Measurements from ENCODE around the gene HOXB5.

Gene HOXB5

GRCh38 chr17:48605991-48606891 is 12.7 kb upstream of the HOXB5 start:
- Mint-ChIP-seq H3K27me3 (ENCODE audit: low read depth) (peaks cover 84% of the 10 kb centered on the region), H3K4me1 (ENCODE audit: low read depth) (peaks cover 18% of the 10 kb centered on the region), H3K36me3 (ENCODE audit: low read depth) (no peaks in the 10 kb centered on the region), H3K4me3 (no peak overlapping the region), H3K27ac (no peak overlapping the region), H3K9me3 (no peaks in the 10 kb centered on the region)

- Mint-ChIP-seq H3K27me3 (ENCODE audit: low read depth) (peaks cover 86% of the 10 kb centered on the region), H3K36me3 (ENCODE audit: low read depth) (no peaks in the 10 kb centered on the region), H3K9me3 (no peaks in the 10 kb centered on the region), H3K4me1 (ENCODE audit: low read depth) (peaks cover 11% of the 10 kb centered on the region), H3K4me3 (no peak overlapping the region), H3K27ac (no peak overlapping the region)
These were observed 11.9 kb upstream of the HOXB5 start for GRCh38 chr17:48605409-48605919.

GRCh38 chr17:48604770-48605329 is 11.3 kb upstream of the HOXB5 start, which contains the start of gene HOXB6:
Gene HOXB6, minus strand, starts transcription at chr17:48604986. Its CDS starts 6,836 bp downstream, at chr17:48598150.
- H3K27ac Mint-ChIP-seq, result no peak within 1 kb of the TSS
- no peak within 1 kb of the TSS for H3K4me3 Mint-ChIP-seq
- H3K4me1 Mint-ChIP-seq (ENCODE audit: low read depth), result peaks cover 11% of the 10 kb centered on the region
- H3K9me3 Mint-ChIP-seq, result no peaks in the 10 kb centered on the region
- no peaks in the 10 kb centered on the region for H3K36me3 Mint-ChIP-seq (ENCODE audit: low read depth)
- peaks cover 92% of the 10 kb centered on the region for H3K27me3 Mint-ChIP-seq (ENCODE audit: low read depth)

- H3K36me3 Mint-ChIP-seq (ENCODE audit: low read depth), result no peaks in the 10 kb centered on the region
- H3K4me1 Mint-ChIP-seq (ENCODE audit: low read depth), result peaks cover 8% of the 10 kb centered on the region
- no peaks in the 10 kb centered on the region for H3K9me3 Mint-ChIP-seq
- H3K27me3 Mint-ChIP-seq (ENCODE audit: low read depth), result peaks cover 92% of the 10 kb centered on the region
- H3K27ac Mint-ChIP-seq, result no peak overlapping the region
- no peak overlapping the region for H3K4me3 Mint-ChIP-seq
These were observed 10.6 kb upstream of the HOXB5 start for GRCh38 chr17:48603959-48604769.

GRCh38 chr17:48601539-48602425 is 8.2 kb upstream of the HOXB5 start:
- Mint-ChIP-seq H3K4me1 (ENCODE audit: low read depth) (peaks cover 24% of the 10 kb centered on the region), H3K36me3 (ENCODE audit: low read depth) (no peaks in the 10 kb centered on the region), H3K27ac (no peak overlapping the region), H3K4me3 (no peak overlapping the region), H3K27me3 (ENCODE audit: low read depth) (peaks cover 94% of the 10 kb centered on the region), H3K9me3 (no peaks in the 10 kb centered on the region)

GRCh38 chr17:48601207-48601538 is 7.6 kb upstream of the HOXB5 start:
- no peak overlapping the region for H3K27ac Mint-ChIP-seq
- H3K9me3 Mint-ChIP-seq, result no peaks in the 10 kb centered on the region
- peaks cover 95% of the 10 kb centered on the region for H3K27me3 Mint-ChIP-seq (ENCODE audit: low read depth)
- no peak overlapping the region for H3K4me3 Mint-ChIP-seq
- peaks cover 30% of the 10 kb centered on the region for H3K4me1 Mint-ChIP-seq (ENCODE audit: low read depth)
- H3K36me3 Mint-ChIP-seq (ENCODE audit: low read depth), result no peaks in the 10 kb centered on the region

GRCh38 chr17:48600244-48601098 is 6.9 kb upstream of the HOXB5 start:
- H3K9me3 Mint-ChIP-seq, result no peaks in the 10 kb centered on the region
- peaks cover 97% of the 10 kb centered on the region for H3K27me3 Mint-ChIP-seq (ENCODE audit: low read depth)
- H3K4me1 Mint-ChIP-seq (ENCODE audit: low read depth), result peaks cover 31% of the 10 kb centered on the region
- H3K27ac Mint-ChIP-seq, result no peak overlapping the region
- no peak overlapping the region for H3K4me3 Mint-ChIP-seq
- no peaks in the 10 kb centered on the region for H3K36me3 Mint-ChIP-seq (ENCODE audit: low read depth)

- Mint-ChIP-seq H3K9me3 (no peaks in the 10 kb centered on the region), H3K4me3 (no peak overlapping the region), H3K36me3 (ENCODE audit: low read depth) (no peaks in the 10 kb centered on the region), H3K4me1 (ENCODE audit: low read depth) (peaks cover 30% of the 10 kb centered on the region), H3K27ac (no peak overlapping the region), H3K27me3 (ENCODE audit: low read depth) (peaks cover 97% of the 10 kb centered on the region)
These were observed 5.8 kb upstream of the HOXB5 start for GRCh38 chr17:48599354-48599753.

- Mint-ChIP-seq H3K36me3 (ENCODE audit: low read depth) (no peaks in the 10 kb centered on the region), H3K27ac (peak overlapping the region; percentile 26), H3K9me3 (no peaks in the 10 kb centered on the region), H3K4me3 (peak overlapping the region; percentile 39), H3K4me1 (ENCODE audit: low read depth) (peaks cover 35% of the 10 kb centered on the region), H3K27me3 (ENCODE audit: low read depth) (peaks cover 96% of the 10 kb centered on the region)
These were observed 5.2 kb upstream of the HOXB5 start for GRCh38 chr17:48598736-48599135.

GRCh38 chr17:48597778-48598631 is 4.4 kb upstream of the HOXB5 start:
- H3K9me3 Mint-ChIP-seq, result no peaks in the 10 kb centered on the region
- no peaks in the 10 kb centered on the region for H3K36me3 Mint-ChIP-seq (ENCODE audit: low read depth)
- H3K27ac Mint-ChIP-seq, result peak overlapping the region; percentile 26
- peaks cover 96% of the 10 kb centered on the region for H3K27me3 Mint-ChIP-seq (ENCODE audit: low read depth)
- H3K4me3 Mint-ChIP-seq, result peak overlapping the region; percentile 79
- peaks cover 41% of the 10 kb centered on the region for H3K4me1 Mint-ChIP-seq (ENCODE audit: low read depth)

GRCh38 chr17:48597528-48597777 is 3.9 kb upstream of the HOXB5 start:
- H3K4me1 Mint-ChIP-seq (ENCODE audit: low read depth), result peaks cover 45% of the 10 kb centered on the region

GRCh38 chr17:48596735-48597527 is 3.4 kb upstream of the HOXB5 start:
- Mint-ChIP-seq H3K4me1 (ENCODE audit: low read depth) (peaks cover 44% of the 10 kb centered on the region), H3K36me3 (ENCODE audit: low read depth) (no peaks in the 10 kb centered on the region), H3K4me3 (peak overlapping the region; percentile 79), H3K9me3 (no peaks in the 10 kb centered on the region), H3K27ac (no peak overlapping the region), H3K27me3 (ENCODE audit: low read depth) (peaks cover 94% of the 10 kb centered on the region)

More at GRCh38 chr17:48597528-48597777, 3.9 kb upstream of the HOXB5 start:
- Mint-ChIP-seq H3K27me3 (ENCODE audit: low read depth) (peaks cover 96% of the 10 kb centered on the region), H3K27ac (no peak overlapping the region), H3K36me3 (ENCODE audit: low read depth) (no peaks in the 10 kb centered on the region), H3K9me3 (no peaks in the 10 kb centered on the region), H3K4me3 (peak overlapping the region; percentile 79)

Data from T-helper 1 cell treated with Interleukin-12 subunit alpha and Interleukin-12 subunit beta and Interleukin-4 antibody, amounts not matched to agents 30 μg/mL and 1 μg/mL, for 36 hours (primary cell).